H7 (cell line): ENCODE results near the gene PTPRS. TPM values are rescaled to one million over a fixed set of nuclear protein-coding genes. Genes with fewer than 3 reads are reported as not detected.

ENCODE experiments used
- DNase-seq: peaks from one replicate; pipeline ENCODE4 v3.0.0; 2012
- H3K27me3 ChIP-seq: 2 replicates; pipeline ENCODE4 v1.6.0; 2011; ENCODE audit warnings: mild to moderate bottlenecking, low read length; ENCODE audit not compliant: control insufficient read depth, insufficient read depth
- H3K36me3 ChIP-seq: replicated peaks from 2 replicates; pipeline ENCODE4 v1.5.1; 2011; ENCODE audit warnings: low read length; ENCODE audit not compliant: control insufficient read depth, insufficient read depth
- H3K4me3 ChIP-seq: 2 replicates; pipeline ENCODE4 v1.5.1; 2011; ENCODE audit warnings: low read depth, mild to moderate bottlenecking, control low read depth, low read length, moderate library complexity; ENCODE audit not compliant: insufficient read depth
- total RNA-seq: library from RNA; depleted of rRNA; stranded (reverse); fragments of >200 nt; shearing (Covaris generic); gene quantifications from 2 replicates; pipeline ENCODE4 v1.2.3, GENCODE V29; 2014

Gene PTPRS
- total RNA-seq, 1 experiment from 2014 or later = 130 TPM

DNA sequence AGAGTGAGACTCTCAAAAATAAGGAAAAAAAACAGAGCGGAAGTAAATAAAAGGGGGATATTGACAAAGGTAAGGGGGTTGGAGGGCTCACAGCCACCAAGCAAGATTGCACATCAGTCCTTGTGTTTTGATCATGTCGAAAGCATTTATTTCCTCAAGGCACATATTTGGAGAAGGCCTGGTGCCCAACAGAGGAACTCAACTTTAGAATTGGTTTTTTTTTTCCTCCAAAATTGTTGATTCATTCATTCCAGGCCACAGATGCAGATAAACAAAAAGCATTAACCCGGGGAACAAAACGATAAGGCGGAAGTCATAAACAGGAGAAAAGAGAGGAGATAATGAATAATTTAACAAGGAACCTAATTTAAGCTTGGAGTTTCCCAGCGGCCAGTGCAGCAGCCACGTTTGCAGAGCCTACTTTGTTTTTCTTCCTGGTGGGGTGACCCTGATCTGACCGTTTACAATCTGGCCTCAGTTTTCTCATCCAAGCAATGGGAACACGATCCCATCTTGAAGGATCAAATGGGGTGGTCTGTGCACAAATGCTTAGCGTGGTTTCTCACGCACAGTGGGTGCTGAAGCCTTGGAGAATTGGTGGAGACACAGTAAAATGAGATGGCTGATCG lies 2.1 kb upstream of the PTPRS start:
- no peak overlapping the region for H3K4me3 ChIP-seq
- H3K27me3 ChIP-seq = peaks cover 10% of the 10 kb centered on the region
- DNase-seq = peak; percentile 13
- H3K36me3 ChIP-seq = no peaks in the 10 kb centered on the region; the same call in 1 of the 2 replicates

DNA sequence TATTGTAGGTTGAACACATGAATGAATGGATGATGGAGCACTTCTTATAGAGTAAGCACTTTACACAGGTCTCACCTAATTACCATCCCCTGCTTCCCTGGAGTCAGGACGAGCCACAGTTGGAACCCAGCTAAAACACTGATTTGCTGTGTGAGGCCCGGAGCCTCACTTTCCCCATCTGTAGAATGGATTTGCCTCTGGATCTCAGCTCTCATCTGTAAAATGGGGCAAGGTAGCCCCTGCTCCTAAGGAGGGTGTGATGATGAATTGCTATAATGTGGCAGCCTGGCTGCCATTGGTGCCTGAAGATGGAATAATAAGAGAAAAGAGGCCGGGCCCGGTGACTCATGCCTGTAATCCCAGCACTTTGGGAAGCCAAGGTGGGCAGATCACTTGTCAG lies 1.4 kb upstream of the PTPRS start:
- no peak overlapping the region for H3K4me3 ChIP-seq
- H3K36me3 ChIP-seq = no peaks in the 10 kb centered on the region; the same call in 1 of the 2 replicates
- DNase-seq = peak; percentile 5
- H3K27me3 ChIP-seq = peaks cover 10% of the 10 kb centered on the region

DNA sequence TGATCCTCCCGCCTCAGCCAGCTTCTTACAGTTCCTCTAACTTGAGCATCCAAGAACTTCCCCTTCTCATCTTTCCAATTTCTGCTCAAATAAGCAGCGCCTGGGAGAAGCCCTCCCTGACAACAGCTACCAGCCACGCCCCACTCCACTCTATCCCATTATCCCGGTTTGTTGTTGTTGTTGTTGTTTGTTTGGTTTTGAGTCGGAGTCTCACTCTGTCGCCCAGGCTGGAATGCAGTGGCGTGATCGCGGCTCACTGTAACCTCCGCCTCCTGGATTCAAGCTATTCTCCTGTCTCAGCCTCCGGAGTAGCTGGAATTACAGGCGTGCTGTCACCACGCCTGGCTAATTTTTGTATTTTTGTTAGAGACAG lies 822 bp upstream of the PTPRS start:
- H3K36me3 ChIP-seq = no peaks in the 10 kb centered on the region; the same call in 1 of the 2 replicates
- peaks cover 10% of the 10 kb centered on the region for H3K27me3 ChIP-seq
- H3K4me3 ChIP-seq = no peak overlapping the region
- DNase-seq = peak; percentile 21

DNA sequence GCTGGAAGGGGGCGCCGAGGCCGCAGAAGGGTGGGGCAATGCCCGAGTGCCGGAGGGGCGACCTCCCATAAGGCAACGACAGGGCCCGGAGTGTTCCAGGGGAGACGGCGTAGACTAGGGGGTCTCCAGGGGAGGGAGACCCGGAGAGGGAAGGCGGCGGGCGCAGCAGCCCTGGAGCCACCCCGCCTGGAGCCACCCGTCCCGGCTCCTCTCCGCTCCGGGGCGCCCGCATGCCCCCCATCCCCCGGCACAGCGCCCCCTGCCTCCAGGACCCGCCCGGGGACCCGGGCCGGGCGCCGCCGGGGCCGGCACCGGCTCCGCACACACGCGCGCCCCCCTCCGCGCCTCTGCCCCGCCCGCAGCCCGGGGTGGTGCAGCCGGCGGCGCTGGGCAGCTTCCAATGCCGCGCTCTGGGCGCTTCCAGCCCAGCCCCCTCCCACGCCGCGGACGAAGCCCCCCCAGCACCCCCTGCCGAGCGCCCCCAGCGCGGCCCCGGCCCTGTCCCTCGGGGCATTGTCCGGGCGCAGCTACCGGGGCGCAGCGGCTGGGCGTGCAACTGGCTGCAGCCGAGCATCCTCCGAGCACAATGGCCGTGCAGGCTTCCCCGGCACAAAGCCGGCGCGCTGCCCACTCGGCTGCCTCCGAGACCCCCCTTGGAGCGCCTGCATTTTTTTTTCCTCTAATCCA lies 519 bp downstream of the PTPRS start:
- H3K27me3 ChIP-seq = peaks cover 9% of the 10 kb centered on the region
- peak; percentile 93 for DNase-seq
- peak overlapping the region; percentile 81 for H3K4me3 ChIP-seq
- H3K36me3 ChIP-seq = no peaks in the 10 kb centered on the region; the same call in 1 of the 2 replicates

DNA sequence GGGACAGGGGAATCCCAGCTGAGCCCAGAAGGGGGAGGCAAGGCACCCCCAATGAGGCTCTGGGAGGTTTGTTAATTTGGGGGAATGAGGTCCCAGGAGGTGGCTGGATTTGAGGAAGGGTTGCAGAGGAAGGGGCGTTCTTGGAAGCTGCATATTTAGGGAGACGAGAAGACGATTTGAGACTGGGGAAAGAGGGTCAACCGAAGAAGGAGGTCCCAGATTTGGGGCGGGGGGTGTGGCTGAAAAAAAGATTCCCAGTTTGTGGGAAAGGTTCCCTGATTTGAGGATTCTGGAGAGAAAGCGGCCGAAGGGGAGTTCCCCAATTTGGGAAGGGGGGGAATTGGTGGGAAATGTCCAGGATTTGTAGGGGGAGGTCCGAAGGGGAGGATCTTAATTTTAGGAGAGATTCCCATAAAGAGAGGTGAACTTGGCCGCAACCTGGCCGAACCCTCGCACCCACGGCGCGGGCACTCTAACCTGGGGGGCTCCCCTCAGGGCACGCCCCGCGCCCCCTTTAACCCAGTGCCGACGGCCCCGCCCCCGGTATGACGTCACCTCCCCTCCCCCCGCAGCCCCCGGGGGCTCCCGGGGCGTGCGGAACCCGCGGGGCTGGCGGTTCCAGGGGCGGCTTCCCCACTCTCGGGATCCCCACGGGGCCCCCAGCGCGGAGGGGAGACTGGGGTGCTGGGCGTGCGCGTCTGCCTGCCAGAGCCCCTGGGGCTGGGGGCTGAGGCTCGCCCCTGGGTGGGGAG lies 1.2 kb downstream of the PTPRS start:
- DNase-seq = peak; percentile 91
- Histone ChIP-seq H3K4me3 (peak overlapping the region; percentile 81), H3K36me3 (no peaks in the 10 kb centered on the region; the same call in none of the 2 replicates), H3K27me3 (peaks cover 9% of the 10 kb centered on the region)

DNA sequence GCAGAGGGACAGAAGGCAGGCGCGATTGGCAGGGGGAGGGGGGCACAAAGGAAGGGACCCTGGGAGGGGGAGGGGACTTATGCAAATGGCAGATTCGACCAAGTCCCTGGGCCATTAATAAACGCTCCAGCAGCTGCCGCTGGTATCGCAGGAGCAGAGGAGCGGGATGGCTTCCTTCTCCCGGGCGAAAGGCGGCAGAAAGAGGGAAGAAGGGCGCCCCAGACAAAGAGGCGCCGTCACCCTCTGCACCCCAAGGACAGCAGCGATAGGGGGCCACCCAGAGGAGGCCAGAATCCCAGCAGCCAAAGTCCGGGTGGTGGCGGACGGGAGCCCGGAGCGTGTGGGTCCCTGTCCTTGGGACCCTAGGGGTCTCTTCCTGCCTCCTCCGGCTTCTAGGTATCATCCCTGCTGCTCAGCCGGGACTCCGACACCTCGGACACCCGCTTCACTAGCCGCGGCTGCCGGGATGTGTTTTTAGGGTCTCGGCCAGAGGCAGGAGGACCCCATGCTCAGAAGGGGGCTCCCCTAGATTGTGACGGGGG lies 1.9 kb downstream of the PTPRS start:
- Histone ChIP-seq H3K4me3 (peak overlapping the region; percentile 81), H3K27me3 (peaks cover 9% of the 10 kb centered on the region), H3K36me3 (no peaks in the 10 kb centered on the region; the same call in none of the 2 replicates)
- peak; percentile 95 for DNase-seq

DNA sequence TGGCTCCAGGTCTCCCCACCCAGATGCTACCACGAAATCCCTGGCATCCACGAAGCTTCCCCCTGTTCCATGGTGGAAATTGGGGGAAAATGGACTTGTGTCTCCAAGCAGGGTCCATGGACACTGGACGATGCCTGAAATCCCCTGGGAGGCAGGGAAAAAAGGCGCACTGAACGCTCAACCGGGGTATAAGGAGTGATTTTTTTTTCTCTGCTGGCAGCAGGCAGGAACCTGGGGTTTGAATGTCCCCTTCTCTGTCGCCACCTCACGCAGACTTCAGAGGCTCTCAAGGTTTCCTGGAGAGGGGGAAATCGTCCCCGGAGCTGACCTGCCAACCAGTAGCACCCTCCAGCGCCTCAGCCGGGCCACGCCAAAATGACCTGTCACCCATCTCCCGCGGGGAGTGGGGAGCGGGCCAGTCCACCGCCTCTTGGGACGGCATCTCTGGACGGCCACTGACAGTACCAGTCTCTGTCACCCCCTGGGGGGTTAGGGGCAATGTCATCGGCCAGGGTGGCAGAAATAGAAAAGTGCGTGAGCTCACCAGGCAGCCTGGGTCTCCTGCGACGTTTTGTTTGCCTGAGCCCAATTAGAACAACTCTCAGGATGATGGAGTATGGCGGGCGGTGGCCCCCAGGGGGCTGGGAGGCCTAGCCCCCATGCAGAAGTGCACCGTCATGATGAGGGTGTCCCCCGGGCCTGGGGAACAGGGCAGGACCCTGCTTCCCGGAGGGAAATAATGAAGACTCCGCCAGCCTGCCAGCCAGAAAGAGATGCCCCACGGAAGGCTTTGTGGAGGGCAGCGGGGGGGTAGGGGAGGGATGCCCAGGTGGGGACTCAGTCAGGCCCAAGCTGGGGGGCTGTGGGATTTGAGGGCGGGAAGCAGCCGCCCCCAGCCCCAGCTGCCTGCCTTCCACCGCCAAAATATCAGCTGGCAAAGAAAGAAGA lies 2.6 kb downstream of the PTPRS start:
- H3K36me3 ChIP-seq = no peaks in the 10 kb centered on the region; the same call in none of the 2 replicates
- H3K27me3 ChIP-seq = peaks cover 9% of the 10 kb centered on the region
- peak; percentile 63 for DNase-seq
- no peak overlapping the region for H3K4me3 ChIP-seq

DNA sequence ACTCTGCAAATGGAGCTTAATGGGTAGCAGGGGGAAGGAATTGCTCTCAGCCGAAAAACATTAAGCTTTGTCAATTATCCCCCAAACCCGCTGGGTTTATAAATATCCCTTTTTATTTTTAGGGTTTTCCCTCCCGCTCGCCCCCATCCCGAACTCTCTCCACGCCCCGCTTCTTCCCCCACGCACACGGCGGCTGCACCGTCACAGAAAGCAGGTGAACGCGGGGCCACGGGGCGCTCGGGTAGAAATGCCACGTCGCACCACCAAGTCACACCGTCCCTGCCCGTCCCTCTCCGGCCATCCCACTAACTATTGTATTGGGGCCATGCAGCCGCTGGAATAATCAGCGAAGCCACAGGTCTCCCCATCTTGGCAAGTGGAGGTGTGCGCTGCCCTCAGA lies 3.5 kb downstream of the PTPRS start:
- H3K27me3 ChIP-seq = peaks cover 9% of the 10 kb centered on the region
- H3K36me3 ChIP-seq = peaks cover 1% of the 10 kb centered on the region
- no peak overlapping the region for H3K4me3 ChIP-seq
- DNase-seq = no peak

DNA sequence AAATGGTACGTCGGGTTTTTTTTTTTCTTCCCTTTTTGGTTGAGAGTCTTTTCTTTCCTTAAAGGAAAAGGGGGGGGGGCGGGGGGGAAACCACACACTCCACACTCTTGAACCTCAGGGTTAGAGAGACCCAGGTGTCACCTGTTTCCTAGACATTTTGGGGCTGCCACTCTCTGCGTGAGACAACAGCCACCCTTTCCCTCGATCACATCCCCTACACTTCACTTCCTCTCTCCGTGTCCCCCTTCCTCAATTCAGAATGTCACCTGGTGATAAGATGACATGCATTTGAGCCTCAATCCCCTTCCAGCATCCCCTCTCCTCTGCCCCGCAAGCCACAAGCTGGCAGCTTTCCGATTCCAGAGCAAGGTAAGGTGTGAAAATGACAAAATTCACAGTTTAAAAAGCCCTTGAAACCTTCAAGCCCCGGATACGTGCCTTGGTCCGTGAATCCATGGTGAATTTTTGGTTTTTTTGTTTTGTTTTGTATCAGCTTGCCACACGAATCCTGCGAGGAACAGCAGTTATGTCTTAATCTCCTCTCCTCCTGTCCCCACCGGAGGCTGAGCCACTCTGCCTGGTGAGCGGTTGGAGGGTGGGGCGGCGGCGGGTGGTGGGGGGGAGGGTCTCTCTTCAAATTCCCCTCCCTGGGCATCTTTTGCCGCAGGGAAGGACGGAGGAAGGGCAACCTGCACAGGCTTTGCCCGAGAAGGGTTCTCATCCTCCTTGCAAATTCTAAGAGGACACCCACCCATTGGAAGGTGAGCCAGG lies 4.2 kb downstream of the PTPRS start:
- peaks cover 1% of the 10 kb centered on the region for H3K36me3 ChIP-seq
- no peak overlapping the region for H3K4me3 ChIP-seq
- DNase-seq = no peak
- peaks cover 5% of the 10 kb centered on the region for H3K27me3 ChIP-seq

DNA sequence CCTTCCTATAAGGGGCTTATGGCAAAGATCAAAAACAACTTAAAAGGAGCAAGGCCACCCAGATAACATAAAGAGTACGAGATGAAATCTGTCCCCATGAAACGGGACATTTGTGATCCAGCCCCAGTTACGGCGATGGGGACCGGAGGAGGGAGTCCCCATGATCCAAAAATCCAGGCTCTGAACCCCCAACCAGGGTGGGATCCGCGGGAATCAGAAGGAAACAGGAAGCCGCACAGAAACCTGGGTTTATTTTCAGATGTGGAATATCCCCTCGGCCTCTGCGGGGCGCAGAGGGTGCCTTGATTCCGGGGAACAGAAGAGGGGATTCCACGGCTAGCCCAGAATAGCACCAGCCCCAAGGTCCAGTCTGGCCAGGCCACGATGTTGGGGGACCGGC lies 5.0 kb downstream of the PTPRS start:
- DNase-seq = no peak
- Histone ChIP-seq H3K36me3 (peaks cover 1% of the 10 kb centered on the region), H3K4me3 (no peak overlapping the region), H3K27me3 (no peaks in the 10 kb centered on the region)

DNA sequence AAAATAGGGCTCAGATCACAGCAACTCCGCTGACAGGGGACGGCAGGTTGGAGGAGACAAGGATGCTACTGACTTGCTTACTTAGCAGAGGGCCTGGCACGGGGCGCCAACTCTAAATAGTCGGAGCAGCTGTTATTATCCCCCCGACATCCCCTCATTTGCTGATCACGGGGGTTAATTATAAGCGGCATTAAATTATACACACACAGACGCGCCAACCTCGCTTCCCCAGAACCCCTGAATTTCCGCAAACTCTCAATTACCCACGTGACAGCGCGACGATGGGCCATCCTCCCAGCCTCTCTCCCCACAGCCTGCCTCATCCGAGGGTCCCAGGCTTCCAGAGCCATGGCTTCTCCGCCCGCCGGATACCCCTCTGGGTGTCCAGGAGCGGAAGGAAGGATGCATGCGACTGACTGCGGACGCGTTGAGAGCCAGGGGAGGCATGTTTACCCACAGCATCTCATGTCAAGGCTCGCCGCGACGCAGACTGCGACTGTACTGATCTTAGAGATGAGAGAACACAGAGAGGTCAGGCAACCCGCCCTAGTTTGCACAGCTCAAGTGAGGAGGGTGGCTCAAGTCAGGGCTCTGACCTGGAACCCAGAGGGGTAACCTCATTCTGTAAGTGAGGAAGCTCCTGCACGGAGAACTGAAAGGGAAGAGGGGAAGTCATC lies 5.7 kb downstream of the PTPRS start:
- H3K27me3 ChIP-seq = no peaks in the 10 kb centered on the region
- DNase-seq = no peak
- peaks cover 1% of the 10 kb centered on the region for H3K36me3 ChIP-seq
- no peak overlapping the region for H3K4me3 ChIP-seq

DNA sequence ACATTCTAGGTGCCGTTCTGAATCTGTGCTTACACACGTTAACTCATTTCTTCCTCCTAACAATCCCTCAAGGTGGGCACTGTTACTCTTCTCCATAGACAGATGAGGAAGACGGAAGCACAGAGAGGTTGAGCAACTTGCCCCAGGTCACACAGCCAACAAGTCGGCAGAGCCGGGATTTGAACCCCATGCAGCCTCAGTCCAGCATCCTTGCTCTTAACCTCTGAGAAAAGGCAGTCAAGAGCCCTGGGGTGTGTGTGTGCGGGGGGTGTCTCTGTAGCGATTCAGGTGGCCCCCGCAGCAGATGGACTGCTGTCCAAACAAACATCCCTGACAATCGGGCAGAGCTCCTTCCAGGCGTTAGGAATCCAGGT lies 6.3 kb downstream of the PTPRS start:
- Histone ChIP-seq H3K4me3 (no peak overlapping the region), H3K36me3 (peaks cover 1% of the 10 kb centered on the region), H3K27me3 (no peaks in the 10 kb centered on the region)
- no peak for DNase-seq
